CD4-positive, alpha-beta T cell (primary cell): ENCODE data around the gene GCN1. TPM values are rescaled to one million over a fixed set of nuclear protein-coding genes. Genes with fewer than 3 reads are reported as not detected.

ENCODE experiments used
- ATAC-seq: fragments of 200-7000 bp; cut with Tn5 transposase; one replicate; pipeline ENCODE4 v1.10.0; 2022; ENCODE audit warnings: mild to moderate bottlenecking; ENCODE audit not compliant: poor library complexity
- CTCF ChIA-PET: fragments of 350-600 bp; sonication (Branson Sonifier 250); formaldehyde crosslinking; loops from one replicate; lab custom pipeline; 2021; ENCODE audit warnings: antibody characterized with exemption, inconsistent platforms; lab: Charles Lee
- POLR2A ChIA-PET: fragments of 350-600 bp; sonication (Branson Sonifier 250); formaldehyde crosslinking; loops from one replicate; lab custom pipeline; 2021; ENCODE audit warnings: antibody characterized with exemption, inconsistent platforms; lab: Charles Lee
- DNase-seq, 14 experiments: peaks; one replicate each; pipeline ENCODE4 v3.0.0-alpha.2; 2013 to 2020; ENCODE audit warnings: mixed read lengths in 2 of 14
- H3K27ac ChIP-seq, 2 donors: one replicate each; pipeline versions ENCODE4 v1.5.1 to v1.7.0; 2013; ENCODE audit warnings: low read length in 2 of 2, low read depth in 1 of 2, mild to moderate bottlenecking in 1 of 2
- H3K27me3 ChIP-seq, 2 experiments: 1 replicate in 1 of 2; 2 replicates in 1 of 2; pipeline versions ENCODE4 v1.6.1 to v1.7.0; 2013; ENCODE audit warnings: low read length in 2 of 2, control low read depth in 1 of 2, mild to moderate bottlenecking in 1 of 2, moderate library complexity in 1 of 2; ENCODE audit not compliant: insufficient read depth in 2 of 2, control insufficient read depth in 1 of 2
- H3K36me3 ChIP-seq: one replicate; pipeline ENCODE4 v1.6.1; 2013; ENCODE audit warnings: low read length, control low read depth; ENCODE audit not compliant: insufficient read depth
- H3K4me1 ChIP-seq: one replicate; pipeline ENCODE4 v1.6.1; 2013; ENCODE audit warnings: low read length, control low read depth; ENCODE audit not compliant: insufficient read depth
- H3K4me3 ChIP-seq: one replicate; pipeline ENCODE4 v1.5.1; 2013; ENCODE audit warnings: mild to moderate bottlenecking, low read length, moderate library complexity
- H3K9me3 ChIP-seq, 2 experiments: 1 replicate in 1 of 2; 2 replicates in 1 of 2; pipeline versions ENCODE4 v1.6.1 to v1.7.0; 2013; ENCODE audit warnings: low read length in 2 of 2, mild to moderate bottlenecking in 2 of 2, control low read depth in 1 of 2, moderate library complexity in 1 of 2; ENCODE audit not compliant: control insufficient read depth in 1 of 2, insufficient read depth in 1 of 2
- H3K27ac Mint-ChIP-seq: one replicate; pipeline ENCODE4 v1.8.0; 2020; ENCODE audit warnings: mixed read lengths
- H3K27me3 Mint-ChIP-seq: one replicate; pipeline ENCODE4 v1.8.0; 2021; ENCODE audit warnings: mixed read lengths
- H3K36me3 Mint-ChIP-seq: one replicate; pipeline ENCODE4 v1.8.0; 2021; ENCODE audit warnings: low read depth, mixed read lengths
- H3K4me1 Mint-ChIP-seq: one replicate; pipeline ENCODE4 v1.8.0; 2021; ENCODE audit warnings: low read depth, mixed read lengths
- H3K4me3 Mint-ChIP-seq: one replicate; pipeline ENCODE4 v1.8.0; 2020; ENCODE audit warnings: mild to moderate bottlenecking, mixed read lengths
- H3K9me3 Mint-ChIP-seq: one replicate; pipeline ENCODE4 v1.8.0; 2020; ENCODE audit warnings: mixed read lengths
- intact Hi-C, 2 experiments: fragments of 100-400 bp; cut with DNase I in 1 of 2; cut with micrococcal nuclease in 1 of 2; formaldehyde crosslinking; loops; one replicate each; pipeline versions ENCODE4 v1.15.1 to v1.9.0; 2023 to 2025; cut with DNase I, micrococcal nuclease
- total RNA-seq, 174 experiments: library from RNA in 2 of 174; stranded (reverse) in 2 of 174; gene quantifications; one replicate each; pipeline ENCODE4 v1.2.3 and lab custom pipeline; 2021 to 2026
- TF ChIP-seq, protein P1 (sequence below): fragments of 200-600 bp; IDR thresholded peaks from one replicate; pipeline ENCODE4 v1.8.0; 2022; ENCODE audit warnings: antibody characterized with exemption, mild to moderate bottlenecking

Gene GCN1
- total RNA-seq, 2 experiments from 2014 or later, result 121 to 128 TPM

GRCh38 chr12:120148011-120148410 is 46.5 kb downstream of the GCN1 start:
- DNase-seq (no peak), ATAC-seq (no peak)
- Histone ChIP-seq H3K4me3 (no peak overlapping the region), H3K27me3 (no peaks in the 10 kb centered on the region), H3K36me3 (peaks cover 80% of the 10 kb centered on the region), H3K4me1 (no peaks in the 10 kb centered on the region), H3K9me3 (no peaks in the 10 kb centered on the region), H3K27ac (no peak overlapping the region)
- CTCF ChIA-PET, result no interaction called here
- TF ChIP-seq, protein P1, sequence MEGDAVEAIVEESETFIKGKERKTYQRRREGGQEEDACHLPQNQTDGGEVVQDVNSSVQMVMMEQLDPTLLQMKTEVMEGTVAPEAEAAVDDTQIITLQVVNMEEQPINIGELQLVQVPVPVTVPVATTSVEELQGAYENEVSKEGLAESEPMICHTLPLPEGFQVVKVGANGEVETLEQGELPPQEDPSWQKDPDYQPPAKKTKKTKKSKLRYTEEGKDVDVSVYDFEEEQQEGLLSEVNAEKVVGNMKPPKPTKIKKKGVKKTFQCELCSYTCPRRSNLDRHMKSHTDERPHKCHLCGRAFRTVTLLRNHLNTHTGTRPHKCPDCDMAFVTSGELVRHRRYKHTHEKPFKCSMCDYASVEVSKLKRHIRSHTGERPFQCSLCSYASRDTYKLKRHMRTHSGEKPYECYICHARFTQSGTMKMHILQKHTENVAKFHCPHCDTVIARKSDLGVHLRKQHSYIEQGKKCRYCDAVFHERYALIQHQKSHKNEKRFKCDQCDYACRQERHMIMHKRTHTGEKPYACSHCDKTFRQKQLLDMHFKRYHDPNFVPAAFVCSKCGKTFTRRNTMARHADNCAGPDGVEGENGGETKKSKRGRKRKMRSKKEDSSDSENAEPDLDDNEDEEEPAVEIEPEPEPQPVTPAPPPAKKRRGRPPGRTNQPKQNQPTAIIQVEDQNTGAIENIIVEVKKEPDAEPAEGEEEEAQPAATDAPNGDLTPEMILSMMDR, result no peak
- Mint-ChIP-seq H3K4me1 (no peaks in the 10 kb centered on the region), H3K4me3 (no peak overlapping the region), H3K27ac (no peak overlapping the region), H3K9me3 (no peaks in the 10 kb centered on the region), H3K27me3 (no peaks in the 10 kb centered on the region), H3K36me3 (peaks cover 70% of the 10 kb centered on the region)
- intact Hi-C loops, result no loop called here
- POLR2A ChIA-PET, result interaction anchor here (1.0 kb wide), 1 partner anchor 53 kb away, joined by 3 read pairs; the partner anchor contains the start of gene RPLP0

- no peaks in the 10 kb centered on the region for H3K27me3 ChIP-seq
- CTCF ChIA-PET, result no interaction called here
- H3K27ac ChIP-seq, result no peak overlapping the region
- peaks cover 92% of the 10 kb centered on the region for H3K36me3 ChIP-seq
- no peaks in the 10 kb centered on the region for H3K4me1 ChIP-seq
- POLR2A ChIA-PET, result no interaction called here
- Mint-ChIP-seq H3K9me3 (no peaks in the 10 kb centered on the region), H3K4me1 (no peaks in the 10 kb centered on the region), H3K27me3 (no peaks in the 10 kb centered on the region), H3K27ac (no peak overlapping the region), H3K36me3 (peaks cover 89% of the 10 kb centered on the region), H3K4me3 (no peak overlapping the region)
- no peak for DNase-seq
- H3K9me3 ChIP-seq, result no peaks in the 10 kb centered on the region
- intact Hi-C loops, result no loop called here
- H3K4me3 ChIP-seq, result no peak overlapping the region
- no peak for ATAC-seq
- TF ChIP-seq, protein P1, result no peak
These were observed 49.4 kb downstream of the GCN1 start for GRCh38 chr12:120145164-120145563.

DNA sequence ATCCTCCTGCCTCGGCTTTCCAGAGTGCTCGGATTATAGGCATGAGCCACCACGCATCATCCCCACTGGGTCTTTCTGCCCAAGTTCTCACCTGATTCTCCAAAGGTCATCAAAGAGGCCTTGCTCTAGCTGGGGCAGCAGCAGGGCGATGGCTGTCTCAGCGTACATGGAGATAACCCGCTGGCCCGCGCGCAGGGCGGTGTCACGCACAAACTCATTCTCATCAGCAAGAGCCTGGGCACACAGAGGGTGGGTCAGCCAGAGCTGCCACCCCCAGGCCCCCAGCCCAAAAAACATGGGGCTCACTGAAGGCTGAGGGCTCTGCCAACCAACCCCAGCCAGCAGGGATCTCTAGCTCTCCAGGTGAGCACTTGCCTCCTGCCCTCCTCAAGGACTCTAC is 50.3 kb downstream of the GCN1 start:
- POLR2A ChIA-PET, result no interaction called here
- Mint-ChIP-seq H3K27ac (no peak overlapping the region), H3K27me3 (no peaks in the 10 kb centered on the region), H3K9me3 (no peaks in the 10 kb centered on the region), H3K4me3 (no peak overlapping the region), H3K36me3 (peaks cover 89% of the 10 kb centered on the region), H3K4me1 (no peaks in the 10 kb centered on the region)
- CTCF ChIA-PET, result no interaction called here
- no peak for ATAC-seq
- DNase-seq, result no peak
- Histone ChIP-seq H3K27ac (no peak overlapping the region), H3K27me3 (no peaks in the 10 kb centered on the region), H3K36me3 (peaks cover 92% of the 10 kb centered on the region), H3K9me3 (no peaks in the 10 kb centered on the region), H3K4me3 (no peak overlapping the region), H3K4me1 (no peaks in the 10 kb centered on the region)
- TF ChIP-seq, protein P1, result no peak
- intact Hi-C loops, result no loop called here
